PC-3 (cell line): ENCODE results near the gene ETV6. TPM values are rescaled to one million over a fixed set of nuclear protein-coding genes. Genes with fewer than 3 reads are reported as not detected.
A peak's percentile ranks its signal among the peaks of the same experiment; 100 is the strongest.

Experiments
- ATAC-seq: fragments of 200-7000 bp; cut with Tn5 transposase; 2 replicates; pipeline ENCODE4 v1.9.1; 2020; ENCODE audit warnings: mild to moderate bottlenecking, moderate library complexity
- BruUV-seq: library from RNA; stranded (reverse); fragments of 400-500 nt; replicated peaks from 2 replicates; lab custom pipeline; 2021; lab: Mats Ljungman, UMichigan
- CTCF ChIA-PET: fragments of 300-600 bp; sonication (Branson Sonifier 250); formaldehyde crosslinking; loops from one replicate; lab custom pipeline; 2022; ENCODE audit warnings: antibody characterized with exemption; lab: Charles Lee
- POLR2A ChIA-PET: fragments of 300-600 bp; sonication (Branson Sonifier 250); formaldehyde crosslinking; loops from one replicate; lab custom pipeline; 2022; ENCODE audit warnings: antibody characterized with exemption; ENCODE audit not compliant: unreplicated experiment; lab: Charles Lee
- DNase-seq: peaks from one replicate; pipeline ENCODE4 v3.0.0-alpha.2; 2015
- H2AFZ ChIP-seq: fragments of 300-600 bp; sonication (generic); 2 replicates; pipeline ENCODE4 v1.6.0; 2016; ENCODE audit warnings: antibody characterized with exemption, low read length
- H3F3A ChIP-seq: fragments of 300-600 bp; sonication (generic); one replicate; pipeline ENCODE4 v1.6.0; 2017; ENCODE audit warnings: antibody characterized with exemption, low read length, control low read depth, mild to moderate bottlenecking; ENCODE audit not compliant: unreplicated experiment
- H3K27ac ChIP-seq: fragments of 300-600 bp; sonication (generic); 2 replicates; pipeline ENCODE4 v1.5.1; 2016; ENCODE audit warnings: mild to moderate bottlenecking, low read length
- H3K27me3 ChIP-seq: fragments of 300-600 bp; sonication (generic); 2 replicates; pipeline ENCODE4 v1.6.1; 2016; ENCODE audit warnings: low read length, mixed read lengths
- H3K36me3 ChIP-seq: fragments of 300-600 bp; sonication (generic); 2 replicates; pipeline ENCODE4 v1.6.1; 2016; ENCODE audit warnings: low read depth, mixed run types, low read length, mixed read lengths
- H3K4me1 ChIP-seq: fragments of 300-600 bp; sonication (generic); 2 replicates; pipeline ENCODE4 v1.5.1; 2016; ENCODE audit warnings: low read length; ENCODE audit not compliant: insufficient read depth
- H3K4me2 ChIP-seq: fragments of 300-600 bp; sonication (generic); 2 replicates; pipeline ENCODE4 v1.6.0; 2016; ENCODE audit warnings: low read length
- H3K4me3 ChIP-seq: fragments of 300-600 bp; sonication (generic); 2 replicates; pipeline ENCODE4 v1.5.1; 2016; ENCODE audit warnings: mild to moderate bottlenecking, low read length, mixed read lengths
- H3K79me2 ChIP-seq: fragments of 300-600 bp; sonication (generic); 2 replicates; pipeline ENCODE4 v1.6.1; 2017; ENCODE audit warnings: low read length, mixed read lengths
- H3K9ac ChIP-seq: fragments of 300-600 bp; sonication (generic); 2 replicates; pipeline ENCODE4 v1.6.0; 2016; ENCODE audit warnings: mild to moderate bottlenecking, low read length
- H3K9me2 ChIP-seq: fragments of 300-600 bp; sonication (generic); replicated peaks from 2 replicates; pipeline ENCODE4 v1.6.1; 2016; ENCODE audit warnings: mixed run types, low read length, mixed read lengths
- H3K9me3 ChIP-seq: fragments of 300-600 bp; sonication (generic); 2 replicates; pipeline ENCODE4 v1.6.1; 2016; ENCODE audit warnings: low read length, mixed read lengths
- H4K20me1 ChIP-seq: fragments of 300-600 bp; sonication (generic); 2 replicates; pipeline ENCODE4 v1.6.1; 2016; ENCODE audit warnings: low read length, mixed read lengths
- CTCF ChIP-seq: fragments of 300-600 bp; sonication (generic); conservative IDR thresholded peaks from 2 replicates; pipeline ENCODE4 v1.5.1; 2017; ENCODE audit warnings: antibody characterized with exemption, low read depth, mild to moderate bottlenecking, low read length
- EZH2 ChIP-seq: fragments of 300-600 bp; sonication (generic); IDR thresholded peaks from one replicate; pipeline ENCODE4 v1.6.1; 2017; ENCODE audit warnings: antibody characterized with exemption, mild to moderate bottlenecking, low read length; ENCODE audit not compliant: unreplicated experiment
- EZH2phosphoT487 ChIP-seq: fragments of 300-600 bp; sonication (generic); IDR thresholded peaks from 2 replicates; pipeline ENCODE4 v1.6.1; 2018; ENCODE audit warnings: mild to moderate bottlenecking, antibody characterized with exemption, low read length, borderline replicate concordance
- intact Hi-C: fragments of 100-400 bp; cut with micrococcal nuclease; formaldehyde crosslinking; loops from 2 replicates; pipeline ENCODE4 v1.9.0; 2023
- total RNA-seq: library from RNA; depleted of rRNA; stranded (reverse); fragments of >200 nt; gene quantifications from 2 replicates; pipeline ENCODE4 v1.2.3, GENCODE V29; 2014

Gene ETV6
- total RNA-seq, 1 experiment from 2014 or later = 5.0 TPM

- CTCF ChIA-PET = no interaction called here
- DNase-seq (no peak), ATAC-seq (no peak)
- Histone ChIP-seq H3K4me3 (no peak overlapping the region), H3K27me3 (no peaks in the 10 kb centered on the region), H3K9ac (no peak overlapping the region), H4K20me1 (no peaks in the 10 kb centered on the region), H3K4me2 (no peak overlapping the region), H3K27ac (no peak overlapping the region), H3K36me3 (no peaks in the 10 kb centered on the region), H3K9me2 (no peaks in the 10 kb centered on the region), H2AFZ (no peak overlapping the region), H3F3A (peaks cover 9% of the 10 kb centered on the region), H3K9me3 (no peaks in the 10 kb centered on the region), H3K4me1 (peaks cover 34% of the 10 kb centered on the region), H3K79me2 (no peaks in the 10 kb centered on the region)
- BruUV-seq = no TSS peak
- intact Hi-C loops = loop anchor here (10.0 kb wide), 2 partner anchors 91 to 209 kb away; no protein-coding TSS in a partner anchor
- TF ChIP-seq CTCF = no peak
- no peak for TF ChIP-seq EZH2
- no peak for TF ChIP-seq EZH2phosphoT487
- POLR2A ChIA-PET = no interaction called here
These were observed 144.6 kb downstream of the ETV6 start for GRCh38 chr12:11793921-11794710.

- CTCF ChIA-PET = no interaction called here
- Histone ChIP-seq H3K9me2 (no peaks in the 10 kb centered on the region), H3K27me3 (no peaks in the 10 kb centered on the region), H3F3A (peaks cover 9% of the 10 kb centered on the region), H3K4me2 (peak overlapping the region; percentile 78; the same call in 1 of the 2 replicates), H3K27ac (peak overlapping the region; percentile 86), H3K79me2 (no peaks in the 10 kb centered on the region), H4K20me1 (no peaks in the 10 kb centered on the region), H3K4me1 (peaks cover 39% of the 10 kb centered on the region), H3K9me3 (no peaks in the 10 kb centered on the region), H3K9ac (no peak overlapping the region), H3K4me3 (no peak overlapping the region), H3K36me3 (no peaks in the 10 kb centered on the region), H2AFZ (no peak overlapping the region)
- ATAC-seq (no peak), DNase-seq (no peak)
- no TSS peak for BruUV-seq
- intact Hi-C loops = loop anchor here (5.0 to 10.0 kb wide), 3 partner anchors 90 to 238 kb away; no protein-coding TSS in a partner anchor
- TF ChIP-seq CTCF (no peak), EZH2 (no peak), EZH2phosphoT487 (no peak)
- POLR2A ChIA-PET = no interaction called here
These were observed 145.3 kb downstream of the ETV6 start for GRCh38 chr12:11794751-11795150.
